ENCODE measurements around the gene OR2T33.
"Not testable (repeated sequence)": the region's sequence is repeated elsewhere in the genome, so short reads cannot be mapped to it uniquely, and the experiment has no call there.

The OR2T33 gene, protein sequence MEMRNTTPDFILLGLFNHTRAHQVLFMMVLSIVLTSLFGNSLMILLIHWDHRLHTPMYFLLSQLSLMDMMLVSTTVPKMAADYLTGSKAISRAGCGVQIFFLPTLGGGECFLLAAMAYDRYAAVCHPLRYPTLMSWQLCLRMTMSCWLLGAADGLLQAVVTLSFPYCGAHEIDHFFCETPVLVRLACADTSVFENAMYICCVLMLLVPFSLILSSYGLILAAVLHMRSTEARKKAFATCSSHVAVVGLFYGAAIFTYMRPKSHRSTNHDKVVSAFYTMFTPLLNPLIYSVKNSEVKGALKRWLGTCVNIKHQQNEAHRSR

DNA sequence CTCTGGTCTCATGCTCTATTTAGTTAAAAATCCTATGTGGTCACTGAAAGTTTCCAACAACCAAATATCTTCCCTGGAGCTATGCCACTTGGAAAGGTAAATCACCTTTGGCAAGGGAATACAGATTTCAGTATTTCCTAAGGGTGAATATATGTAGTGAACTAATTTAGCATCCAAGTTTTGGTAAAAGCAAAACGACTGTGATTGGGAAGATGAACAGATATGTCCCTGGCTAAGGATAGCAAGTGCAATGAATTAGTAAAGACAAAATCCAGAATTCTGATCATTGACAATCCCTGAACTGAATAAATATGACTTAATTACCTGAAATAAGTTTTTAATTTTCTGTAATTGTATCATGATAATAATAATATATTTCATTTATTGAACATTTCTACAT, at the start of gene OR2T33:
OR2T33 (minus strand) TSS at position 101 of the 400 bp plus-strand sequence. CDS start 4,162 bp downstream, outside the sequence.
- DNase-seq (ENCODE audit: low spot score): no peak

DNA sequence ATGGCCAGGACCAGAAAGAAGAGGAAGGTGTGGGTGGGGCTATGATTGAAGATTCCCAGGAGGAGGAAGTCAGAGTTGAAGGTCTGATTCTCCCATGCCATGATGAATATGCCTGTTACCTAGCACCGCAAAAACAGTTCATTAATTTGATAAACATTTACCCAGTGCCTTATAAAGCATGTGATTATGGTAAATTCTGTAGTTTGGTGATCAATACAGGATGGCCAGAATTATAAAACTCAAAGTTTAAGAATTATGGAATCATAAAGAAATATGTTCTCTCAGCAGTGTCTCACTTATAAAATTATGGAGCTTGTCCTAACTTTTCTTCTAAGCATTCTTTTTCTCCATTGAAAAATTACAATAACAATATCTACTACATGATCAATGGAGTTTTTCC, 46.7 kb upstream of the OR2T33 start, which contains the start of gene OR2M7:
OR2M7 (minus strand) TSS at position 101 of the 400 bp plus-strand sequence; CDS start at position 101, 0 bp downstream.
- no peak for DNase-seq (ENCODE audit: low spot score)

DNA sequence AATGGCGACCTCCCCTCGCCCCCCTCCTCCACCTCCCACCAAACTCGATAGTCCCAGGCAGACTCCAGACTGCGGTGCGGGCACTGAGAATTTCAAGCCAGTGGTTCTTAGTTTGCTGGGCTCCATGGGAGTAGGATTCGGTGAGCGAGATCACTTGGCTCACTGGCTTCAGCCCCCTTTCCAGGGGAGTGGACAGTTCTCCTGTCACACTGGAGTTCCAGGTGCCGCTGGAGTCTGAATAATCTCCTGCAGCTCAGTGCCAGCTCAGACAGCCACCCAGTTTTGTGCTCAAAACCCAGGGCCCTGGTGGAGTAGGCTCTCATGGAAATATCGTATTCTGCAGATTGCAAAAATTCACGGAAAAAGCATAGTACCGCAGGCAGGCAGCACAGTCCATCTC, 39.0 kb upstream of the OR2T33 start:
- no peak for DNase-seq (ENCODE audit: low spot score)

DNA sequence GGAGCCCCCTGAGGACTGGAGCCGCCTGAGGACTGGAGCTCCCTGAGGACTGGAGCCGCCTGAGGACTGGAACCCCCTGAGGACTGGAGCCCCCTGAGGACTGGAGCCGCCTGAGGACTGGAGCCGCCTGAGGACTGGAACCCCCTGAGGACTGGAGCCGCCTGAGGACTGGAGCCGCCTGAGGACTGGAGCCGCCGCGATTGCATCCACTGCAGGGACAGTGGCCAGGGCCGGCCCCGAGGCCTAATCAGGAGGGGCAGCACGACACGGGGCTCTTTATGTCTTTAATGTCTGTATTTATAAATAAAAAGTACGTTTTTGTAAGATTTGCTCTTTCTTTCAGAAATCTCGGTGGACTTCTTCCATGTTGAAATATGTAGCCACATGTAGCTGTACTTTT, 29.0 kb upstream of the OR2T33 start:
- DNase-seq (ENCODE audit: low spot score): not testable (repeated sequence)

DNA sequence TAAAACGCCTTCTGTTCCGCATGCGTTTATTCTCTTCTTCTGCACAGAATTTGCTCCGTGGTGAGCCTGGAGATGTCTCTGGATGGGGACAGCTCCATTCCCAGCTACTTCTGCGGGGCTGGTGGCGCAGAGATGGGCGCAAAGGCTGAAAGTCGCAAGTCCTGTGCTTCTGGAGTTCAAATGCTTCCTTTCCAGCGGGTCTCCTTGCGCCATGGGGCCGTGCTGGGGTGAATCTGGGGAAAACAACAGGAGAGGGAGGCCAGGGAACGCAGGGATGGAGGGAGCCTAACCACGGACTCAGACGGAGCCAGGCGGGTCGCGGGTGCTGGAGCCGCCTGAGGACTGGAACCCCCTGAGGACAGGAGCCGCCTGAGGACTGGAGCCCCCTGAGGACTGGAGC, 28.3 kb upstream of the OR2T33 start:
- no peak for DNase-seq (ENCODE audit: low spot score)

DNA sequence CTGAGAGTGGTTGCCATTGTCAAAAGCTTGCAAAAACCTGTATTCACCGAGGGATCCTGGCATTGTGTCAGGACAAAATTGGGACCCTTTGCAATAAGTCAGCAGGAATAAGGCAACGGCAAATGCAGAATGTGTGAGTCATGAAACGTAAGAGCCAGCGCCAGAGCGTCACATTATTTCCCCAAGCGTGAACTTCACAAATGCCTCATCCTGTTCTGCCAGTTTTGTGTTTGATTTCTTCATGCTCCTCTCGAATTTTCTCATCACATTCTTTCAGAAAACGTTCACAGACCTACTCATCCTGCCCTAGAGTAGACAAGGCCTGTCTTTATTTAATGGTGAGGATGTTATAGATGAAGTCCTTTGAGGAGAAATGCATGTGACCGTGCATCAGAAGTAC, 27.9 kb upstream of the OR2T33 start:
- DNase-seq (ENCODE audit: low spot score): not testable (repeated sequence)

DNA sequence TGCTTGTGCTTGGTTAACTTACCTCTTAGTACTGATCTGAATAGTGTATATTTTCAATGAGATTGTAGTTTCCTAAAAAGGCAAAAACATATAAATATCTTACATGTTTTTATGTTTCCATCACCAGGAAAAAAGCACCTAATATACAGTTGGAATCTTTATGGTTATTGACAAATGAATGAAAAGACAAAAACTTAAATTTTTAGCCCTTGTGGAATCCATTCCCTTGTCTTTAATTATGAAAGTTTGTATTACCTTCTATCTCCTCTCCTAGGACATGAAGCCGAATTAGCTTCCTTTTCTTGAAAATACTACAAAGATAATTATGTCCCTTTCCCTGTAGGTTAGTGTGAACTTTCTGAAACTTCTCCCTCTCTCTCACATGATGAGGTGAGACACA, 25.5 kb upstream of the OR2T33 start, which contains the start of gene OR2T12:
OR2T12 (minus strand) TSS at position 101 of the 400 bp plus-strand sequence. CDS start 7,846 bp downstream, outside the sequence.
- no peak for DNase-seq (ENCODE audit: low spot score)

DNA sequence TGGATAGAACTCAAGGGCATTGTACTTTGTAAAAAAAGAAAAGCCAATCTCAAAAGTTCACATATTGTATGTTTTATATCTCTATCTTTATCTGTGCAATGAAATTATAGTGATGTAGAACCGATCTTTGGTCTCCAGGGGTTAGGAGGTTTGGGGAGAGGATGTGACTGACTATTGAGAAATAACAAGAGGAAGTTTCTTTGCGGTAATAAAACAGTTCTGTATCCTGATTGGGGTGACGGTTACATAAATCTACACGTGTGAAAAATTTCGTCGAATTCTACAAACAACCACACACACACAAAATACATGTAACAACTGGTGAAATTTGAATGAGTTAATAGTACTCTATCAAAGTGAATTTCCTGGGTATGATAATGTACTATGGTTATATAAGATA, 10.6 kb upstream of the OR2T33 start:
- DNase-seq (ENCODE audit: low spot score): no peak

DNA sequence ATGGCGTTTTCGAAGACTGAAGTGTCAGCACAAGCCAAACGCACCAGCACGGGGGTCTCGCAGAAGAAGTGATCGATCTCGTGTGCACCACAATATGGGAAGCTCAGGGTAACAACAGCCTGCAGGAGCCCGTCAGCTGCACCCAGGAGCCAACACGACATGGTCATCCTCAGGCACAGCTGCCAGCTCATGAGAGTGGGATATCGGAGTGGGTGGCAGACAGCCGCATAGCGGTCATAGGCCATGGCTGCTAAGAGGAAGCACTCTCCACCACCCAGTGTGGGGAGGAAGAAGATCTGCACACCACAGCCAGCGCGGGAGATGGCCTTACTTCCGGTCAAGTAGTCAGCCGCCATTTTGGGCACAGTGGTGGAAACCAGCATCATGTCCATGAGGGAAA, 4.6 kb downstream of the OR2T33 start:
- DNase-seq (ENCODE audit: low spot score): not testable (repeated sequence)

DNA sequence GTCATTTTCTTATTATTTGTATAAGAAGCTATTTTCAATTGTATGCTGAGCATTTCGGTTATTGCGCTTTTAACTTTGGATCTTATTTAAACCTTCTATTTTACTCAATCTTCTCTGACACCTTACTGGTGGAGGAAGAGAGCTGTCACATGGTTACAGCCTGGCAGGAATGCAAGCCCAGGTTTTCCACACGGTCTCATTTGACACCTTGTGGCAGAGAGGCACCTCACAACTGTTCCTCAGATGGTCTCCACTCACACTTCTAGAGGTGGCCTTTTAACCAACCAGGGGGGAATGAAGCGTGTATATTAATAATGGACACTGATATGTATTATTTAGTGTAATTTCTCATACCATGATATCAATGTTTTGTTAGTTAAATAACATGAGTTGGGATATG, 9.6 kb downstream of the OR2T33 start:
- no peak for DNase-seq (ENCODE audit: low spot score)

DNA sequence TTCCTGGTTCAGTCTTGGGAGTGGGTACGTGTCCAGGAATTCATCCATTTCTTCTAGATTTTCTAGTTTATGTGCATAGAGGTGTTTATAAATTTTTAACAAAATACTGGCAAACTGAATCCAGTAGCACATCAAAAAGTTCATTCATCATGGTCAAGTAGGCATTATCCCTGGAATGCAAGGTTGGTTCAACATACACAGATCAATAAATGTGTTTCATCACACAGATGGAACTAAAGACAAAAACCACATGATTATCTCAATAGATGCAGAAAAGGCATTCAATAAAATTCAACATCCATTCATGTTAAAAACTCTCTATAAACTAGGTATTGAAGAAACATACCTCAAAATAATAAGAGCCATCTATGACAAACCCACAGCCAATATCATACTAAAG, 18.5 kb downstream of the OR2T33 start:
- DNase-seq (ENCODE audit: low spot score): not testable (repeated sequence)

DNA sequence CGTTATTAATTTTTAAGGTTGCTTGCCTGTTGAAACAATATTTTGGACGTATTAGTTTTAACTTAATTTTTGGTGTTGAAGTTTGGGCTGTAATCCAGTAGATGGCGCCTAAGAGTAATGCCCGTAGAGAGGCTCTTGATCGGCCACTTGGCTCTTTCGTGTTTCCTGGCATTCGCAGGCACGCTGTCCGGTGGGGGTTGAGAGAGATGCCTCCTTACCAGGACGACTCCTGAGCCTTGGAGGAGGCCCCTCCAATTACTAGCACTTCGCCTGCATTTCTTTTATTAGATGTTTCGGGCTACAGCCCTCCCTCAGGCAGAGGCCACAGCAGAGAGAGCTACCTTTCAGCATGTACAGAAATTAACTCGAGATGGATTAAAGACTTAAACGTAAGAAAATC, 34.6 kb downstream of the OR2T33 start:
- peak; percentile 58 for DNase-seq (ENCODE audit: low spot score)

DNA sequence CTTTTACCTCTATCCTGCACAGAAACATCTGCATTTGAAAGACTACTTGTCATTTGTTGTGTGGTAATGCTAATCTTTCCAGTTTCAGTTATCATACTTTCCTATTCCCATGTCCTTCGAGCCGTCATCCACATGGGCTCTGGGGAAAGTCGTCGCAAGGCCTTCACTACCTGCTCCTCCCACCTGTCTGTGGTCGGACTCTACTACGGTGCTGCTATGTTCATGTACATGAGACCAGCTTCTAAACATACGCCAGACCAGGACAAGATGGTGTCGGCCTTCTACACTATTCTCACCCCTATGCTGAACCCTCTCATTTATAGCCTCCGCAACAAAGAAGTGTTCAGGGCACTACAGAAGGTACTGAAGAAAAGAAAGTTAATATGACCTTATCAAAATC, 38.3 kb downstream of the OR2T33 start:
- DNase-seq (ENCODE audit: low spot score): no peak

DNA sequence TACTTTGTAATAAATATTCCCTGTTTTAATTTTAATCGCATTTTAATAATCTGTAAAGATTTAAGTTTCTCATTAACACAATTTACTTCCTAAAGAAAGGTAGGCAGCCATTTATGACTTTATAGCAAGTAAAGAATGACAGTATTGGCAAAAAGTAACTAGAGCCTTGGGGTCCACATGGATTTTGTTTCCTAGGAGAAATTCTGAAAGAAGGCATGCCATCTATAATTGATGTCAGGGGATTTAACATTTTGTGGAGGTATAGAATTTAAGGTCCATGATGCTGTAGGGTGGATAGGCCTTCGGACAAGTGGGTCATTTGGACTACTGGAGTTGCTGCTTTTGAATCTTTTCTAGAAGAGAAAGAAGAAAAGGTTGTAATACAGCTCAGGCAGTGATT, 46.7 kb downstream of the OR2T33 start, which contains the start of gene OR2M4:
OR2M4 (plus strand) TSS at position 301 of the 400 bp plus-strand sequence. CDS start 7,512 bp downstream, outside the sequence.
- DNase-seq (ENCODE audit: low spot score): no peak

DNA sequence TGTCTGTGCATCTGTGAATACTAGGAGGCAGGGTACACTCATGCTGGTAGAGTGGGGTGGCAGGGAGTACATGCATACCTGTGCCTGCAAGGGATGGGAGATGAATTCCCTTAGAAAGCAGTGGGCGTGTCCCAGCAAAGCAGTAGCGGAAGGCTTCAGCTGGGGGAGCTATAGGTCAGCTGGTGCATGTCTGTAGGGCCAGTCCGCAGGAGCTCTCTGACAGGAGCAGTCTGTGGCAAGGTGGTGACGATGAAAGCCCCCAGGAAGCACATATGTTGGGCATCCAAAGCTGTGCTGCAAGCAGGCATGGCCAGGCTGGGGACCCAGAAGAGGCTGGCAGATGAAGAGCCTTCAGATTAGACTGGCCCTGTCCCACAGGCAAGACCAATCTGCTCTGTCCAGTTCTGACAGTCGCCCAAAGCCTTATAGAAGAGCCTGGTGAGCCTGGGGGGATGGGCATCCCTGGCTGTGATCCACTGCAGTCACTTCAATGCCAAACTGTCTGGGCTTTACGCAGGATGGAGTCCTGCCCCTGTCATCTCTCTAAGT, 48.3 kb downstream of the OR2T33 start:
- DNase-seq (ENCODE audit: low spot score): no peak

DNA sequence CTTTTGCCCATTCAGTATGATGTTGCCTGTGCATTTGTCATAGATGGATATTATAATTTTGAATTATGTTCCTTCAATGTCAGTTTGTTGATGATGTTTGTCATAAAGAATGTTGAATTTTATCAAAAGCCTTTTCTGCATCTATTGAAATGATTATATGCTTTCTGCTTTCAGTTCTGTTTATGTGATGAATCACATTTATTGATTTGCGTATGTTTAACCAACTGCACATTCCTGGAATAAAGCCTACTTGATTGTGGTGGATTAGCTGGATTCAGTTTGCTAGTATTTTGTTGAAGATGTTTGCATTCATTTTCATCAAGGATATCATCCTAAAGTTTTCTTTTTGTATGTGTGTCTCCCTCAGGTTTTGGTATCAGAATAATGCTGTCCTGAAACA, 52.2 kb downstream of the OR2T33 start:
- DNase-seq (ENCODE audit: low spot score): no peak

Measured in Ammon's horn (tissue), 1 donor.